Cardiac septum (tissue), 1 donor: ENCODE measurements around the gene SUSD3. TPM values are rescaled to one million over a fixed set of nuclear protein-coding genes. Genes with fewer than 3 reads are reported as not detected.

Experiments used
- DNase-seq: peaks from one replicate; pipeline ENCODE4 v3.0.0-alpha.2; 2020; ENCODE audit warnings: low spot score
- intact Hi-C: fragments of 100-400 bp; cut with DNase I; formaldehyde crosslinking; loops from one replicate; pipeline ENCODE4 v1.14.0; 2022
- total RNA-seq: library from RNA; stranded (reverse); fragmentation: NEBNext Ultra II Directional; extraction: Animal tissue kit (Norgen Biotek cat#: 25700); gene quantifications from one replicate; pipeline ENCODE4 v1.2.1, GENCODE V29; 2021
- donor health status: DM: no; HTN: no; CAD: no.

SUSD3 gene
- total RNA-seq, 1 donor from 2014 or later: 1.1 TPM

- intact Hi-C loops: no loop called here
- DNase-seq: no peak
Observed at GRCh38 chr9:93027750-93028149, 30.8 kb upstream of the SUSD3 start.

DNA sequence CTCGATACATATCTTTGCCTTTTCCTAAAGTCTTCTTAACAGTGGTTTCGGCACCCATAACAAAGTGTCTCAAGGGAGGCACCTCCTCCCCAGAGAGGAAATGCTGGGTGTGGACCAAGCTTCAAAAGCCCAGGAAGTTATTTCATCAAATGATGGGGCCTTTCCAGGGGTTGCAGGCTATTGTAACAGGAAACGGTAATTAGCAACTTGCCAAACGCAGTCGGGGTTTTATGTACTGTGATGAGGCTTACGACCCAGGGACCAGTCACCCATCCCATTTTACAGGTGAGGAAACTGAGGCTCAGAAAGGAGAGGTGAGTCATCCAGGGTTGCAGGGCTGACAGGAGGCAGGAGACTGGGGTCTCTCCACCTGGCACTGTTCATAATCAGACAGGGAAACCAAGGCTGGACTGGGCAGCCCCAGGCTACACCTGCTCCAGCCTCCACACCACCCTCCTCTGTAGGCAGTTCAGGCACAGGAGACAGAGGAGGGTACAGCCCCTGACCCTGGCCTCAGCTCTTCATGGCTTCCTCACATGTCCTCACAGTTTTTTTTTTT, 30.0 kb upstream of the SUSD3 start:
- no peak for DNase-seq
- intact Hi-C loops: no loop called here

- no peak for DNase-seq
- intact Hi-C loops: no loop called here
Observed at GRCh38 chr9:93030642-93031628, 27.6 kb upstream of the SUSD3 start.

GRCh38 chr9:93031629-93032430, 26.7 kb upstream of the SUSD3 start:
- intact Hi-C loops: no loop called here
- DNase-seq: no peak

- intact Hi-C loops: no loop called here
- no peak for DNase-seq
Observed at GRCh38 chr9:93032545-93032944, 26.0 kb upstream of the SUSD3 start.

GRCh38 chr9:93033531-93033930, 25.0 kb upstream of the SUSD3 start:
- intact Hi-C loops: no loop called here
- no peak for DNase-seq

DNA sequence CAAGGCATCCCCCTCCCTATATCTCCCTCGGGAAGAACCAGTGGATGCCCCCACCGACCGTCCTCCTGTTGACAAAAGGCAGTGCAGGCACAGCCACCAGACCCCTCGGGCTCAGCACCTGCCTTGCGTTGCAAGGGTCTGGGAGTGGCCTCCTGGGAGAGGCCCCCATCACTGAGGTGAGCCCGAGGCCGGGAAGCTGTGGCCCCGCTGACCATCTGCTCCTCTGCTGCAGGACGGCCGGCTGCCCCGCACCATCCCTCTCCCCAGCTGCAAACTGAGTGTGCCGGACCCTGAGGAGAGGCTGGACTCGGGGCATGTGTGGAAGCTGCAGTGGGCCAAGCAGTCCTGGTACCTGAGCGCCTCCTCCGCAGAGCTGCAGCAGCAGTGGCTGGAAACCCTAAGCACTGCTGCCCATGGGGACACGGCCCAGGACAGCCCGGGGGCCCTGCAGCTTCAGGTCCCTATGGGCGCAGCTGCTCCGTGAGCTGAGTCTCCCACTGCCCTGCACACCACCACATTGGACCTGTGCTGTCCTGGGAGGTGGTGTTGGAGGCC, 23.3 kb upstream of the SUSD3 start:
- DNase-seq: no peak

GRCh38 chr9:93035821-93036351, 22.6 kb upstream of the SUSD3 start:
- DNase-seq: no peak
- intact Hi-C loops: no loop called here

More for the DNA sequence above, 23.3 kb upstream of the SUSD3 start:
- intact Hi-C loops: no loop called here

DNA sequence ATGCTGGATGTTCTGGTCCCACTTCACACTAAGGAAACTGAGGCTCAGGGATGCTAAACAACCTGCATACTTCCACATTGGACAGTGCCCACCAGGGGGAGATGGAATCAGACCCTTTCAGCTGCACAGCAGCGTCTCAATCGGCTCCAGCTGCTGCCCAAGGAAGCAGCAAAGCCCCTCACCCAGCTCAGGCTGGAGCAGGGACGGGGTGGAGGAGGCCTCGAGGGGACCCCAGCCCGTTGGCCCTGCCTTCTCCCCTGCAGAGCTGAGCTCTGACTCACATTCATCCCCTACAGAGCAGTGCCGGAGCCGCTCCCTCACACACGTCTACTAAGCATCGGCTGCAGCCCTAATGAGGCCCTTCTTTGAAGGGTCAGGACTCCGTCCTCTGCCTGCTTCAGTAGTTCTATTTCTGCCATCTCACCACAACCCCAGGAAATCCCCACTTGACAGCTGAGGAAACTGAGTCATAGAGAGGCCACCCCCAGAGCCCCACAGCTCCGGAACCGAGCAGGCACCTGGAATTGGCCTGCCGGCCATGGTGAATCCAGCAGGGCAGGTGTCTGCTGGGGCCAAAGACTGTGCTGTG, 21.5 kb upstream of the SUSD3 start:
- DNase-seq: no peak
- intact Hi-C loops: no loop called here

- intact Hi-C loops: no loop called here
- DNase-seq: no peak
Observed at GRCh38 chr9:93037476-93037971, 21.0 kb upstream of the SUSD3 start.

DNA sequence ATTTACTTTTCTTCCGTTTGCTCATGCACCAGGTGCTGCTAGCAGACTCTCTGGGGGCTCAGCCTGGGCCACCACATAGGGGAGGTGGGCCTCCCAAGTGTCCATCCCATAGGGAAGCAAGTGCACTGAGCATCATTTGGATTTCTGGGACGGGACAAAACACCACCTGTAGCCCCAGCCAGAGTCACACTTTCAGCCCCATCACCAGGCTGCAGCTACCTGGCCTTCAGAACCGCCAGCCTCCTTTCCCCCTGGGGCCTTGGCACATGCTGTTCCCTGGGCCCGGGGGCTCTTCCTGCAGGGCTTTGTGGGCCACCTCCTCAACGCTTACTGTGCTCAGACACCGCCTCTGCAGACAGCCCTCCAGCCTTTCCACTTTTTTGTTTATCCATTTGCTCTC, 19.6 kb upstream of the SUSD3 start:
- intact Hi-C loops: no loop called here
- DNase-seq: no peak

GRCh38 chr9:93039456-93039855, 19.0 kb upstream of the SUSD3 start:
- intact Hi-C loops: no loop called here
- no peak for DNase-seq

DNA sequence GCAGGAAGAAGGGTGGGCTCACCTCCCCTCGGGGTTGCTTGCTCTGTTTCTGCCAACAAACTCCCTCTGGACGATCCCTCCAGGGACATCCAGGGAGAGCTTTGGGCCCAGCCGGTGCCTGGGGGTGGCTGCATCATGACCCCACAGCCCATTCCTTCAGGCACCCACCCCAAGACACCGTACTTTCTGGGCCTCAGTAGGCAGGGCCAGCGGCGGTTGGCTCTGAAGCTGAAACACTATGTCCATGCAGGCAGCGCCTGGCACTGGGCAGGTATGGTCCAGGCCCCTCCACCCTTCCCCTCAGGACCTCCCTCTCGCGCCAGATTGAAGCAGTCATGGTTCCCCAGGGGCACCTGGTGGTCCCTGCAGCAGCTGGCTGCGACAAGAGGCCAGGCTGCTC, 18.5 kb upstream of the SUSD3 start:
- DNase-seq: no peak
- intact Hi-C loops: no loop called here

- DNase-seq: no peak
- intact Hi-C loops: no loop called here
Observed at GRCh38 chr9:93040409-93040808, 18.1 kb upstream of the SUSD3 start.

- intact Hi-C loops: no loop called here
- DNase-seq: no peak
Observed at GRCh38 chr9:93041108-93041802, 17.2 kb upstream of the SUSD3 start.

DNA sequence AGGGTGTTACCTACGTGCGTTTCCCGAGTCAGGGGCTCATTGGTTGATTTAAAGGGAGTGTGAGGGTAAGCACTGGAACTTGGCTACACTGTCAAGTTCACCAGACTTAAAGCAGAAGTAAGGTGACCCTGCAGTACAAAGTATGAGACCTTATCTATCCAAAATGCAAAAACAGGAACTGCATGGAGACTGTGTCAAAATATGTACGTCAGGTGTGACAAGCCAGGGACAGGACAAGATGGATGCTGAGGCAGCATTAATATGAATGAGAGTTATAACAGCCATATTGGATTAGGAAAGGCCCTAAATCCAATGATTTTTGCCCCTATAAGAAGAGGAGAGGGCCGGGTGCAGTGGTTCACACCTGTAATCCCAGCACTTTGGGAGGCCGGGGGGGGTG, 15.4 kb upstream of the SUSD3 start:
- intact Hi-C loops: no loop called here
- no peak for DNase-seq

DNA sequence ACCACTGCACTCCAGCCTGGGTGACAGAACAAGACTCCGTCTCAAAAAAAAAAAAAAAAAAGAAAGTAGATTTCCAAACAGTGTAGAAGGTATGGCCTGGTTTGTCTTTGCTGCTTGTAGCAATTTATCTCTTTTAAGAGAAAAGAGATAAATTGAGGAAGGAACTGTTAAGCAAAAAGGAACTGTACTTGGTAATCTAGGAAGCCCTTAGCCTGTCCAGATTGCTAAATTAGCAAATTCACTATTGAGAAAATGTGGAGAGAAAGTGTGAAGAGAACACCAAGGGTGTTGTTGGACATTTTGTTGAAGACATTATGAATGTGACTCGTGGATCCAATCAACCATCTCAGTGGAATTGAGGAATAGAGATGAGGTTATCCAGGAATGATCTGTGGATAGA, 13.0 kb upstream of the SUSD3 start:
- intact Hi-C loops: no loop called here
- no peak for DNase-seq

- intact Hi-C loops: no loop called here
Observed at GRCh38 chr9:93048566-93049448, 9.7 kb upstream of the SUSD3 start.

More at GRCh38 chr9:93048566-93049448, 9.7 kb upstream of the SUSD3 start:
- DNase-seq: no peak
